GM12878 (cell line): ENCODE data around the gene VPS45. TPM values are rescaled to one million over a fixed set of nuclear protein-coding genes. Genes with fewer than 3 reads are reported as not detected.

Experiments
- ATAC-seq: fragments of 200-7000 bp; cut with Tn5 transposase; 3 replicates; pipeline ENCODE4 v1.9.1; 2020; ENCODE audit warnings: mild to moderate bottlenecking, moderate library complexity
- BruUV-seq: library from RNA; stranded (reverse); fragments of 400-500 nt; replicated peaks from 2 replicates; lab custom pipeline; 2021; lab: Mats Ljungman, UMichigan
- CTCF ChIA-PET: fragments of 300-600 bp; sonication (Branson Sonifier 250); formaldehyde crosslinking; extraction: SDS; loops from one replicate; lab custom pipeline; 2021; ENCODE audit warnings: inconsistent platforms; lab: Yijun Ruan, JAX
- POLR2A ChIA-PET: fragments of 350-600 bp; formaldehyde crosslinking; extraction: SDS; loops from one replicate; lab custom pipeline; 2021; ENCODE audit warnings: inconsistent platforms; lab: Charles Lee
- RAD21 ChIA-PET: fragments of 300-600 bp; sonication (Branson Sonifier 250); formaldehyde crosslinking; loops from one replicate; lab custom pipeline; 2023; ENCODE audit warnings: antibody characterized with exemption; ENCODE audit not compliant: unreplicated experiment; lab: Charles Lee
- SMC1A ChIA-PET: fragments of 300-600 bp; sonication (Branson Sonifier 250); formaldehyde crosslinking; loops from one replicate; lab custom pipeline; 2023; ENCODE audit not compliant: unreplicated experiment, uncharacterized antibody; lab: Charles Lee
- DNase-seq: peaks from one replicate; pipeline ENCODE4 v3.0.0-alpha.2; 2011; ENCODE audit warnings: low read depth, low spot score
- FAIRE-seq: peaks from 3 replicates; lab custom pipeline; 2011; peaks lifted over from hg19 to GRCh38; lab: Jason Lieb, UNC
- H2AFZ ChIP-seq: 2 replicates; pipeline ENCODE4 v1.6.0; 2011; ENCODE audit warnings: low read depth, low read length, control low read depth; ENCODE audit not compliant: control insufficient read depth
- H3K27ac ChIP-seq: 2 replicates; pipeline ENCODE4 v1.5.1; 2011; ENCODE audit warnings: control low read depth; ENCODE audit not compliant: control insufficient read depth, insufficient read depth
- H3K27me3 ChIP-seq, 2 experiments: replicated peaks in 1 of 2; 2 replicates each; pipeline versions ENCODE4 v1.6.0 to v1.6.1; 2011; ENCODE audit warnings: low read length in 1 of 2; ENCODE audit not compliant: control insufficient read depth in 2 of 2, insufficient read depth in 2 of 2
- H3K36me3 ChIP-seq, 2 experiments: 2 replicates each; pipeline ENCODE4 v1.5.1; 2011; ENCODE audit warnings: low read length in 1 of 2; ENCODE audit not compliant: control insufficient read depth in 2 of 2, insufficient read depth in 2 of 2
- H3K4me1 ChIP-seq: 2 replicates; pipeline ENCODE4 v1.6.1; 2011; ENCODE audit warnings: mild to moderate bottlenecking, low read length, moderate library complexity, mixed read lengths; ENCODE audit not compliant: control insufficient read depth, insufficient read depth
- H3K4me2 ChIP-seq: 2 replicates; pipeline ENCODE4 v1.6.0; 2011; ENCODE audit warnings: control low read depth; ENCODE audit not compliant: control insufficient read depth, insufficient read depth
- H3K4me3 ChIP-seq: fragments of 200-600 bp; sonication (generic); 2 replicates; pipeline ENCODE4 v1.5.1; 2016
- H3K79me2 ChIP-seq: 2 replicates; pipeline ENCODE4 v1.6.0; 2011; ENCODE audit warnings: low read length; ENCODE audit not compliant: control insufficient read depth, insufficient read depth
- H3K9ac ChIP-seq: 2 replicates; pipeline ENCODE4 v1.8.0; 2011; ENCODE audit warnings: low read length, control low read depth, mixed read lengths; ENCODE audit not compliant: control insufficient read depth, insufficient read depth
- H3K9me3 ChIP-seq: replicated peaks from 3 replicates; pipeline ENCODE4 v1.5.1; 2011; ENCODE audit warnings: mild to moderate bottlenecking, low read length; ENCODE audit not compliant: control insufficient read depth, insufficient read depth
- H4K20me1 ChIP-seq: 2 replicates; pipeline ENCODE4 v1.6.0; 2011; ENCODE audit not compliant: control insufficient read depth, insufficient read depth
- CEBPZ ChIP-seq: fragments of 150-350 bp; IDR thresholded peaks from 2 replicates; pipeline ENCODE4 v1.6.1; 2016; ENCODE audit warnings: low read depth, low read length
- CHD1 ChIP-seq: IDR thresholded peaks from 2 replicates; pipeline ENCODE4 v1.6.1; 2012; ENCODE audit warnings: low read depth, low read length, improper control_type of control experiment
- CHD4 ChIP-seq: fragments of 200-600 bp; sonication (generic); IDR thresholded peaks from 2 replicates; pipeline ENCODE4 v1.6.1; 2016; ENCODE audit warnings: mild to moderate bottlenecking
- ELK1 ChIP-seq: IDR thresholded peaks from 2 replicates; pipeline ENCODE4 v1.6.1; 2012; ENCODE audit warnings: low read depth, low read length, improper control_type of control experiment
- ETV6 ChIP-seq, 2 experiments: fragments of 450-650 bp in 1 of 2; IDR thresholded peaks in 1 of 2; conservative IDR thresholded peaks in 1 of 2; 2 replicates each; pipeline ENCODE4 v1.6.1; 2014; ENCODE audit warnings: antibody characterized with exemption in 1 of 2, borderline replicate concordance in 1 of 2, low read depth in 1 of 2, mild to moderate bottlenecking in 1 of 2, moderate library complexity in 1 of 2
- HDAC6 ChIP-seq: fragments of 200-600 bp; sonication (generic); IDR thresholded peaks from one replicate; pipeline ENCODE4 v1.8.0; 2017; ENCODE audit warnings: antibody characterized with exemption; ENCODE audit not compliant: unreplicated experiment
- SKIL ChIP-seq: fragments of 450-650 bp; IDR thresholded peaks from 2 replicates; pipeline ENCODE4 v1.6.1; 2017; ENCODE audit warnings: mild to moderate bottlenecking, low read depth, inconsistent platforms; ENCODE audit not compliant: poor library complexity, severe bottlenecking
- SRF ChIP-seq, 2 experiments: IDR thresholded peaks; 2 replicates each; pipeline ENCODE4 v1.6.1; 2011; ENCODE audit warnings: low read depth in 2 of 2, low read length in 2 of 2, mild to moderate bottlenecking in 1 of 2, moderate library complexity in 1 of 2
- TARDBP ChIP-seq: IDR thresholded peaks from 2 replicates; pipeline ENCODE4 v1.6.1; 2016; ENCODE audit warnings: borderline replicate concordance
- TCF12 ChIP-seq: IDR thresholded peaks from 2 replicates; pipeline ENCODE4 v1.6.1; 2011; ENCODE audit warnings: low read depth, mild to moderate bottlenecking, low read length
- ZZZ3 ChIP-seq: IDR thresholded peaks from 2 replicates; pipeline ENCODE4 v1.6.1; 2011; ENCODE audit warnings: low read depth; ENCODE audit not compliant: control insufficient read depth, insufficient read length
- WGBS: methylation state at CpG from one replicate; pipeline ENCODE4 v1.1.6; 2016; ENCODE audit warnings: low lambda C conversion rate; ENCODE audit not compliant: insufficient replicate concordance, insufficient coverage; ENCODE audit errors: missing lambda C conversion rate; 5-methylcytosine and 5-hydroxymethylcytosine counted together
- in situ Hi-C: fragments of 300-500 bp; cut with MboI; formaldehyde crosslinking; loops from 9 replicates; pipeline ENCODE4 v1.14.3; 2018; ENCODE audit warnings: mixed read lengths
- intact Hi-C: fragments of 100-400 bp; cut with micrococcal nuclease; formaldehyde crosslinking; loops from one replicate; pipeline ENCODE4 v1.14.2; 2022; ENCODE audit not compliant: unreplicated experiment
- polyA plus RNA-seq, 11 experiments: library from polyadenylated mRNA; depleted of rRNA in 4 of 11; unstranded in 6 of 11; stranded (reverse) in 5 of 11; fragments of >200 nt; fragmentation: Nextera tagmentation in 4 of 11; fragmentation: Illumina TruSeq in 1 of 11; extraction: Ambion mirVana in 4 of 11; extraction: Trizol in 1 of 11; gene quantifications; 1 replicate in 1 of 11; 2 replicates in 10 of 11; pipeline versions ENCODE4 v1.2.1 to v1.2.3, GENCODE V29; 2011 to 2016; ENCODE audit warnings: inconsistent platforms in 2 of 11, missing spikeins in 2 of 11, low read depth in 1 of 11
- total RNA-seq, 4 experiments: library from RNA; depleted of rRNA in 3 of 4; stranded (reverse); fragments of >200 nt in 3 of 4; fragmentation: Illumina TruSeq in 1 of 4; extraction: Trizol in 1 of 4; gene quantifications; 2 replicates each; pipeline versions ENCODE4 v1.2.1 to v1.2.3, GENCODE V29; 2013 to 2021
- TF ChIP-seq, protein P1 (sequence below): fragments of 450-650 bp; IDR thresholded peaks from 2 replicates; pipeline ENCODE4 v1.6.1; 2018; ENCODE audit warnings: borderline replicate concordance, mild to moderate bottlenecking; ENCODE audit not compliant: partially characterized antibody
- TF ChIP-seq, protein P2 (sequence below): IDR thresholded peaks from 2 replicates; pipeline ENCODE4 v1.6.1; 2012; ENCODE audit warnings: low read depth, low read length, improper control_type of control experiment

The VPS45 gene
- total and polyA plus RNA-seq, 10 of the 15 experiments (the other 5 are each of a cell fraction or from before 2014, with no cell fraction given), result 24.4 to 48.7 (median 34.5) TPM

- in situ Hi-C loops (no loop called here), intact Hi-C loops (no loop called here)
- Histone ChIP-seq H3K9ac (no peak overlapping the region), H3K4me2 (no peak overlapping the region), H3K4me1 (no peaks in the 10 kb centered on the region), H3K27ac (no peak overlapping the region), H3K36me3 (no peaks in the 10 kb centered on the region), H3K27me3 (no peaks in the 10 kb centered on the region), H3K4me3 (no peak overlapping the region), H3K9me3 (no peaks in the 10 kb centered on the region), H2AFZ (no peak overlapping the region), H4K20me1 (no peaks in the 10 kb centered on the region), H3K79me2 (no peaks in the 10 kb centered on the region)
- FAIRE-seq (no peak), ATAC-seq (no peak), DNase-seq (no peak)
- ChIA-PET RAD21 (interaction anchor here (0.5 kb wide), 1 partner anchor 97 kb away, joined by 3 read pairs; no protein-coding TSS in a partner anchor), SMC1A (no interaction called here), CTCF (no interaction called here), POLR2A (no interaction called here)
- 59% methylated on average over 4 of the region's 4 CpGs for WGBS
- no TSS peak for BruUV-seq
- TF ChIP-seq ZZZ3 (no peak), ELK1 (no peak), TARDBP (no peak), HDAC6 (no peak), CHD4 (no peak), SRF (IDR thresholded peaks at IDR 0.05; ENCODE audit: low read depth in 2 of 2, low read length in 2 of 2) (no peak), ETV6 (conservative IDR thresholded peaks at IDR 0.05 in 1 of 2, IDR thresholded peaks at IDR 0.05 in 1 of 2; ENCODE audit: borderline replicate concordance in 1 of 2, low read depth in 1 of 2) (no peak), CHD1 (no peak), SKIL (no peak), CEBPZ (no peak), TCF12 (no peak)
- TF ChIP-seq, protein P1, sequence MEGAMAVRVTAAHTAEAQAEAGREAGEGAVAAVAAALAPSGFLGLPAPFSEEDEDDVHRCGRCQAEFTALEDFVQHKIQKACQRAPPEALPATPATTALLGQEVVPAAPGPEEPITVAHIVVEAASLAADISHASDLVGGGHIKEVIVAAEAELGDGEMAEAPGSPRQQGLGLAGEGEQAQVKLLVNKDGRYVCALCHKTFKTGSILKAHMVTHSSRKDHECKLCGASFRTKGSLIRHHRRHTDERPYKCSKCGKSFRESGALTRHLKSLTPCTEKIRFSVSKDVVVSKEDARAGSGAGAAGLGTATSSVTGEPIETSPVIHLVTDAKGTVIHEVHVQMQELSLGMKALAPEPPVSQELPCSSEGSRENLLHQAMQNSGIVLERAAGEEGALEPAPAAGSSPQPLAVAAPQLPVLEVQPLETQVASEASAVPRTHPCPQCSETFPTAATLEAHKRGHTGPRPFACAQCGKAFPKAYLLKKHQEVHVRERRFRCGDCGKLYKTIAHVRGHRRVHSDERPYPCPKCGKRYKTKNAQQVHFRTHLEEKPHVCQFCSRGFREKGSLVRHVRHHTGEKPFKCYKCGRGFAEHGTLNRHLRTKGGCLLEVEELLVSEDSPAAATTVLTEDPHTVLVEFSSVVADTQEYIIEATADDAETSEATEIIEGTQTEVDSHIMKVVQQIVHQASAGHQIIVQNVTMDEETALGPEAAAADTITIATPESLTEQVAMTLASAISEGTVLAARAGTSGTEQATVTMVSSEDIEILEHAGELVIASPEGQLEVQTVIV, result no peak
- TF ChIP-seq, protein P2, sequence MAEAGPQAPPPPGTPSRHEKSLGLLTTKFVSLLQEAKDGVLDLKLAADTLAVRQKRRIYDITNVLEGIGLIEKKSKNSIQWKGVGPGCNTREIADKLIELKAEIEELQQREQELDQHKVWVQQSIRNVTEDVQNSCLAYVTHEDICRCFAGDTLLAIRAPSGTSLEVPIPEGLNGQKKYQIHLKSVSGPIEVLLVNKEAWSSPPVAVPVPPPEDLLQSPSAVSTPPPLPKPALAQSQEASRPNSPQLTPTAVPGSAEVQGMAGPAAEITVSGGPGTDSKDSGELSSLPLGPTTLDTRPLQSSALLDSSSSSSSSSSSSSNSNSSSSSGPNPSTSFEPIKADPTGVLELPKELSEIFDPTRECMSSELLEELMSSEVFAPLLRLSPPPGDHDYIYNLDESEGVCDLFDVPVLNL, result no peak
These were observed 126.9 kb downstream of the VPS45 start for GRCh38 chr1:150194381-150195031.
